Lung (tissue), 12 donors: ENCODE data around the gene GPR84. TPM values are rescaled to one million over a fixed set of nuclear protein-coding genes. Genes with fewer than 3 reads are reported as not detected.

Experiments used
- ATAC-seq: fragments of 200-7000 bp; cut with Tn5 transposase; one replicate; pipeline ENCODE4 v1.9.1; 2020; ENCODE audit warnings: moderate number of reproducible peaks; ENCODE audit not compliant: insufficient read depth, low FRiP score
- DNase-seq, 3 donors: peaks; one replicate each; pipeline ENCODE4 v3.0.0-alpha.2; 2013 to 2017
- H3K27ac ChIP-seq, 2 donors: one replicate each; pipeline ENCODE4 v1.5.1; 2013; ENCODE audit warnings: mild to moderate bottlenecking in 2 of 2, moderate library complexity in 2 of 2, control low read depth in 1 of 2, inconsistent platforms in 1 of 2, low read depth in 1 of 2, low read length in 1 of 2
- H3K27me3 ChIP-seq, 3 donors: one replicate each; pipeline ENCODE4 v1.5.1; 2013; ENCODE audit warnings: low read length in 2 of 3; ENCODE audit not compliant: control insufficient read depth in 3 of 3, insufficient read depth in 3 of 3
- H3K36me3 ChIP-seq, 4 donors: one replicate each; pipeline ENCODE4 v1.5.1; 2013; ENCODE audit warnings: low read length in 4 of 4, mild to moderate bottlenecking in 1 of 4, moderate library complexity in 1 of 4; ENCODE audit not compliant: control insufficient read depth in 4 of 4, insufficient read depth in 4 of 4
- H3K4me1 ChIP-seq, 5 donors: one replicate each; pipeline ENCODE4 v1.5.1; 2013; ENCODE audit warnings: low read length in 5 of 5, mild to moderate bottlenecking in 2 of 5, moderate library complexity in 1 of 5; ENCODE audit not compliant: control insufficient read depth in 5 of 5, insufficient read depth in 5 of 5
- H3K4me3 ChIP-seq: one replicate; pipeline ENCODE4 v1.5.1; 2013; ENCODE audit warnings: mild to moderate bottlenecking, control low read depth, moderate library complexity
- H3K9ac ChIP-seq, 2 donors: one replicate each; pipeline ENCODE4 v1.5.1; 2013; ENCODE audit warnings: low read length in 2 of 2, control low read depth in 1 of 2; ENCODE audit not compliant: insufficient read depth in 1 of 2
- H3K9me3 ChIP-seq, 4 donors: one replicate each; pipeline ENCODE4 v1.5.1; 2013; ENCODE audit warnings: low read length in 3 of 4, mild to moderate bottlenecking in 1 of 4, moderate library complexity in 1 of 4; ENCODE audit not compliant: control insufficient read depth in 4 of 4, insufficient read depth in 3 of 4
- WGBS, 2 donors: extraction: QIAGEN DNeasy Blood & Tissue Kit; methylation state at CpG; one replicate each; pipeline ENCODE4 v1.1.7; 2013; 5-methylcytosine and 5-hydroxymethylcytosine counted together
- polyA plus RNA-seq, 2 donors: library from polyadenylated mRNA; stranded (reverse); fragments of 200-250 nt; gene quantifications; one replicate each; pipeline ENCODE4 v1.2.1, GENCODE V29; 2013
- total RNA-seq, 2 donors: library from RNA; depleted of rRNA in 1 of 2; stranded (reverse); fragments of >200 nt in 1 of 2; gene quantifications; one replicate each; pipeline ENCODE4 v1.2.1, GENCODE V29; 2014 to 2021
- TF ChIP-seq, protein P1 (sequence below): IDR thresholded peaks from 2 replicates; pipeline ENCODE4 v1.5.1; 2012; ENCODE audit warnings: mild to moderate bottlenecking; ENCODE audit errors: control extremely low read depth, extremely low read depth
- donor health status: control.
- donor health status: control.
- donor health status: Bipolar disorder and iron deficiency.
- donor health status: healthy.
- donor health status: DM: yes; HTN: yes; CAD: no.

Gene GPR84
- total and polyA plus RNA-seq, 4 donors = 0.73 to 76.1 (median 2.1) TPM

DNA sequence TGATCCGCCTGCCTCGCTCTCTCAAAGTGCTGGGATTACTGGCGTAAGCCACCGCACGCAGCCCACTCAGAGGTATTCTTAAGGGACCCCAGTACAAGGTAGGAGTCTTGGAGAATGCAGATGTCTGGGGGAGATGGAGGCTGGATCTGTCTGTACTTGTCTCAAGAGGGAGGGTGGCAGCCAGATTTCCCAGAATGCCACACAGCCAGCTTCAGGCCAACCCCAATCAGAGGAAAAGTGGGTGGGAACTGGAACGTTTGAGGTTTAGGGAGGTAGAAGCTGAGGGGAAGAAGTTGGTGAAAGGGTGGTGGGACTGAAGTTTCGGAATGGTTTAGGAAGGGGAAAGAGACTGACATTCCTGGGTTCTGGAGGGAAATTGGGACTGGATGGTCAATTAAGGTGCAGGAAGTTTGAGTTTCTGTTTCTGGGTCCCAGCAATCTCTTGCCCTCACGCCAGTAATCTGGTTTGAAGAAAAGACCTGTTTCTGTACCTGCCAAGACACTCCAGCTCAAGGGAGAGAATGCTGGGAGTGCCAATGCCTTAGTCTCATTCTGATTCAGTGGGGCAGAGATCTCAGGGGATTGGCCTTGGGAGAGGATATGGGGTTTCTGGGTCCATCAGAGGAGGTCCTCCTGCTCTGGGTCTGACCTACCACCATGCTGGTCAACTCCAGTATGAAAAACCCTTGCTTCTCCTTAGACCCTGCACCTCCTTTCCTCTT lies 28.4 kb upstream of the GPR84 start:
- Histone ChIP-seq H3K4me1 (peaks cover 0 to 14% (median 1%) of the 10 kb centered on the region in 5 donors), H3K9me3 (no peaks in the 10 kb centered on the region), H3K4me3 (no peak overlapping the region), H3K36me3 (peaks cover 11 to 31% (median 16%) of the 10 kb centered on the region in 4 donors), H3K27ac (no peak overlapping the region), H3K27me3 (no peaks in the 10 kb centered on the region), H3K9ac (no peak overlapping the region)
- WGBS, 2 donors = 81 to 86% methylated on average over 8 of the region's 8 CpGs
- ATAC-seq (no peak), DNase-seq (no peak)
- TF ChIP-seq, protein P1, sequence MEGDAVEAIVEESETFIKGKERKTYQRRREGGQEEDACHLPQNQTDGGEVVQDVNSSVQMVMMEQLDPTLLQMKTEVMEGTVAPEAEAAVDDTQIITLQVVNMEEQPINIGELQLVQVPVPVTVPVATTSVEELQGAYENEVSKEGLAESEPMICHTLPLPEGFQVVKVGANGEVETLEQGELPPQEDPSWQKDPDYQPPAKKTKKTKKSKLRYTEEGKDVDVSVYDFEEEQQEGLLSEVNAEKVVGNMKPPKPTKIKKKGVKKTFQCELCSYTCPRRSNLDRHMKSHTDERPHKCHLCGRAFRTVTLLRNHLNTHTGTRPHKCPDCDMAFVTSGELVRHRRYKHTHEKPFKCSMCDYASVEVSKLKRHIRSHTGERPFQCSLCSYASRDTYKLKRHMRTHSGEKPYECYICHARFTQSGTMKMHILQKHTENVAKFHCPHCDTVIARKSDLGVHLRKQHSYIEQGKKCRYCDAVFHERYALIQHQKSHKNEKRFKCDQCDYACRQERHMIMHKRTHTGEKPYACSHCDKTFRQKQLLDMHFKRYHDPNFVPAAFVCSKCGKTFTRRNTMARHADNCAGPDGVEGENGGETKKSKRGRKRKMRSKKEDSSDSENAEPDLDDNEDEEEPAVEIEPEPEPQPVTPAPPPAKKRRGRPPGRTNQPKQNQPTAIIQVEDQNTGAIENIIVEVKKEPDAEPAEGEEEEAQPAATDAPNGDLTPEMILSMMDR = no peak

- H3K4me3 ChIP-seq = no peak overlapping the region
- peaks cover 0 to 21% (median 7%) of the 10 kb centered on the region in 5 donors for H3K4me1 ChIP-seq
- H3K9ac ChIP-seq = no peak overlapping the region
- H3K36me3 ChIP-seq = peaks cover 0 to 18% (median 3%) of the 10 kb centered on the region in 4 donors
- H3K27ac ChIP-seq = no peak overlapping the region
- ATAC-seq (no peak), DNase-seq (peak in 1 of 3 donors; percentile 54)
- no peaks in the 10 kb centered on the region for H3K27me3 ChIP-seq
- no peaks in the 10 kb centered on the region for H3K9me3 ChIP-seq
- WGBS, 2 donors = 28 to 29% methylated on average over 35 to 51 of the region's 51 CpGs
- TF ChIP-seq, protein P1 = no peak
Measured at GRCh38 chr12:54390668-54391551, 26.6 kb upstream of the GPR84 start.

GRCh38 chr12:54390176-54390667 lies 25.9 kb upstream of the GPR84 start:
- Histone ChIP-seq H3K4me1 (peaks cover 0 to 22% (median 11%) of the 10 kb centered on the region in 5 donors), H3K27me3 (no peaks in the 10 kb centered on the region), H3K9ac (no peak overlapping the region), H3K27ac (no peak overlapping the region), H3K36me3 (peaks cover 0 to 12% (median 0%) of the 10 kb centered on the region in 4 donors), H3K4me3 (no peak overlapping the region), H3K9me3 (no peaks in the 10 kb centered on the region)
- 48 to 58% methylated on average over 4 to 7 of the region's 7 CpGs for WGBS, 2 donors
- DNase-seq (no peak), ATAC-seq (no peak)
- TF ChIP-seq, protein P1 = no peak
